Fibroblast of villous mesenchyme (primary cell): Measurements from ENCODE around the gene MAD1L1. TPM values are rescaled to one million over a fixed set of nuclear protein-coding genes. Genes with fewer than 3 reads are reported as not detected.
"Not testable (repeated sequence)": the region's sequence is repeated elsewhere in the genome, so short reads cannot be mapped to it uniquely, and the experiment has no call there.

Experiments used
- DNase-seq: peaks from one replicate; pipeline ENCODE4 v3.0.0-alpha.2; 2010; ENCODE audit warnings: low read depth
- H3K4me3 ChIP-seq: 2 replicates; pipeline ENCODE4 v1.5.1; 2011; ENCODE audit warnings: low read depth, mild to moderate bottlenecking, low read length
- total RNA-seq: library from RNA; depleted of rRNA; stranded (reverse); fragments of >200 nt; gene quantifications from 2 replicates; pipeline ENCODE4 v1.2.3, GENCODE V29; 2012
- TF ChIP-seq, protein P1 (sequence below): IDR thresholded peaks from 2 replicates; pipeline ENCODE4 v1.5.1; 2012; ENCODE audit warnings: low read depth, mild to moderate bottlenecking, low read length; ENCODE audit not compliant: insufficient read depth

The MAD1L1 gene
- total RNA-seq, 1 donor = 43.6 TPM

DNA sequence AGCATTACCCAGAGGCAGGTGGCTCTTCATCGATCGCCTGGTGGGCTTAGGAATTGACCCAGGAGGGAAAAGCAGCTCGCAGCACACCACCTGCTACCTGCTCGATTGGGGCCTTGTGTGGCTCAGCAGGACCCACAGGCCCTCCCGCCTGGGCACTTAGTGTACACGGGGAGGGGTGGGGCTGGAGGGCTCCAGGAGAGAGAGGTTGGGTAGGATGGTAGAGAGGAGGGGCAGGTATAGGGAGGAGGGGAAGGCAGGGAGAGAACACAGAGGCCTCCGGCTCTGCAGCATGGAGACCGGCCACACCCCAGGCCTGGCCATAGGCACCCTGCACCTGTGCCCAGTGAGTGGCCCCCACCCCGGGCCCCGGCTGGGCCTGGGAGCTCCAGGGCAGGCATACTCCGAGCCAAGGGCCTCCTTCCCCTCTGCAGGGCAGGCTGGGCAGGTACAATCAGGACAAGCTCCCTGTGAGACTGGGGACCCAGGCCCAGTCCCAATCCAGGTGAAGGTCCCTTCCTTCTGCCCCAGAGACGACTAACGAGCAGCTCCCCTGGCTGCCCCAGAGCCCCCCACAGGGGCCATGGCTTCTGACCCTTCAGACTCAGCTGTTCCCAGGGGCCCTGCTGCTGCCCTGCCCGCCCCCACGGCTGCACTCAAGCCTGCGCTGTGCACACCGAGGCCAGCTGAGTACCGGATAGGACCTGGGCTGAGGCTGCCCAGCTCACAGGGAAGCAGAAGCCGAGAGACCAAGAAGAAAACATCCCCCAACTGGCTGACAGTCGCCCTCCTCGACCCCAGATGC is 358.0 kb downstream of the MAD1L1 start:
- H3K4me3 ChIP-seq, DNase-seq: not testable (repeated sequence)

- TF ChIP-seq, protein P1, sequence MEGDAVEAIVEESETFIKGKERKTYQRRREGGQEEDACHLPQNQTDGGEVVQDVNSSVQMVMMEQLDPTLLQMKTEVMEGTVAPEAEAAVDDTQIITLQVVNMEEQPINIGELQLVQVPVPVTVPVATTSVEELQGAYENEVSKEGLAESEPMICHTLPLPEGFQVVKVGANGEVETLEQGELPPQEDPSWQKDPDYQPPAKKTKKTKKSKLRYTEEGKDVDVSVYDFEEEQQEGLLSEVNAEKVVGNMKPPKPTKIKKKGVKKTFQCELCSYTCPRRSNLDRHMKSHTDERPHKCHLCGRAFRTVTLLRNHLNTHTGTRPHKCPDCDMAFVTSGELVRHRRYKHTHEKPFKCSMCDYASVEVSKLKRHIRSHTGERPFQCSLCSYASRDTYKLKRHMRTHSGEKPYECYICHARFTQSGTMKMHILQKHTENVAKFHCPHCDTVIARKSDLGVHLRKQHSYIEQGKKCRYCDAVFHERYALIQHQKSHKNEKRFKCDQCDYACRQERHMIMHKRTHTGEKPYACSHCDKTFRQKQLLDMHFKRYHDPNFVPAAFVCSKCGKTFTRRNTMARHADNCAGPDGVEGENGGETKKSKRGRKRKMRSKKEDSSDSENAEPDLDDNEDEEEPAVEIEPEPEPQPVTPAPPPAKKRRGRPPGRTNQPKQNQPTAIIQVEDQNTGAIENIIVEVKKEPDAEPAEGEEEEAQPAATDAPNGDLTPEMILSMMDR = no peak
- DNase-seq = no peak
- H3K4me3 ChIP-seq = no peak overlapping the region
These were observed 358.7 kb downstream of the MAD1L1 start for GRCh38 chr7:1873857-1874589.

GRCh38 chr7:1873421-1873820 is 359.3 kb downstream of the MAD1L1 start:
- no peak overlapping the region for H3K4me3 ChIP-seq
- TF ChIP-seq, protein P1 = no peak

GRCh38 chr7:1873070-1873405 is 359.7 kb downstream of the MAD1L1 start:
- TF ChIP-seq, protein P1 = no peak
- no peak for DNase-seq
- no peak overlapping the region for H3K4me3 ChIP-seq

More at GRCh38 chr7:1873421-1873820, 359.3 kb downstream of the MAD1L1 start:
- no peak for DNase-seq

DNA sequence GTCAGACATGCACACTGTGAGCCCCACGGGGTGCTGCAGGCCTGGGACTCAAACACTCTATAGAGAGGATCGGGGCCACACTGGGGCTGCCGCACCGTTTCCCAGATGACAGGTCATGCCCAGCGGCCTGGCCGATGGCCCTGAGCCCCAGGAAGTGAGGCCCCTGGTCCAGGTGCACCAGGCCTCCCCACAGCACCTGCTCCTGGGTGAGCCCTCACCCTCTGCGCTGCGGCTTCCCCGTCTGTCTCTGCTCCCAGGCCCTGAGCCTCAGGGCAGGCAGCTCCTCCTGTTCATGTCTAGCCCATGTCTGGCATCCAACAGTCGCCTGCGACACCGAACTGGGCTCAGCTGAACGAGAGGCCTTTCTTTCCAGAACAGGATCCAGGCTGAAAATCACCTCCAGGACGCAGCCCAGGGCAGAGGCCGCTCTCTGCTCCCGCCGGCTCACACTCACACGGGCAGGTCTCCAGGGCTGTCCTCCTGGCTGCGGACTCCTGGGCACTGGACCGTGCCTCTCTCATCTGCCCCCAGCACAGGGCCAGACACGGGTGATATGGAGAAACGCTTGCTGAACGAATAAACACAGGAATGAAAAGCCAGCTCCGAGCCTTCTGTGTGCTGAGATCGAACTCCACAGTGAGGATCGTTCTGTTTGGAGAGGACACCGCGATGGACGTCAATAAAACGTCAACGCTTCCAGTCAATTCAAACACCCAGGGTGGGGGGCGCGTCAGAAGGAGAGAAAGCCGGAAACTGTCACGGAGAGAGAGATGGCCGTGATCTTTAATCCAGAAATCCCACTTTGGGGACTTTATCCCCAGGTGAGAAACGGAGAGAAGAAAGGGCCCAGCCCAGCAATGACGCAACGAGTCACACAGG is 360.3 kb downstream of the MAD1L1 start:
- no peak for DNase-seq
- TF ChIP-seq, protein P1 = no peak
- H3K4me3 ChIP-seq = no peak overlapping the region

DNA sequence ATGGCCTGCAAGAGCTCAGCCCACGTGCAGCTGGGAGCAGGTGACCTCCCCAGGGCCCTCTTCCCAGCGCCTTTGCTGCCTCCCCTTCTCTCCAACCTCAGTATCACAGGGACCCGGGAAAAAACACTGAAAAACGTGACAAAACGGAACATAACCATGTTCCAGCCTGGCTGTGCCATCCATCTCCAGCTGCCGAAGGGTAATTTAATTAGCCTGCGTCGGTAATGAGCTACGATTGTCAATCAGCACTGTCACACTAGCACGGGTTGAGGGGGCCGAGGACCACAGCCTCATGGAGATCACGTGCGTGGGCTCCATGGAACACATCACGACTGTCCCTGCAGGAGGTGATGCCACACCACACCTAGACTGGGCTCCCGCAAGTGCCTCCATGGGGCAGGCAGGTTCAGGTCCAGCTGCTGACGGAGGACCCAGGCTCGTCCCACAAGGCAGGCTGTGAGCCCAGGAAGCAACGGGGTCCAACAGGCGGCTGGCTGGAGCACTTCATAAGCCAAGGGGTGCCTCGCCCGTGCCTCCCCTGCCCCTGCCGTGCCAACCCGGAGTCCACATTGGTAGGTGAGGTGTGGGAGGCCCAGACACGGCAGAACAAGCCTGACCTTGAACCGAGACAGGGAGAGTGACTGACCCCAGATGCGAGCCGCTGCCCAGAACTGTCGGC is 363.2 kb downstream of the MAD1L1 start:
- TF ChIP-seq, protein P1 = no peak
- no peak overlapping the region for H3K4me3 ChIP-seq
- no peak for DNase-seq
